OCI-LY1 (cell line): ENCODE measurements around the gene CCDC63.

Source experiments
- EZH2 ChIP-seq: fragments of 200-600 bp; sonication (generic), shearing (Covaris generic); IDR thresholded peaks from 2 replicates; pipeline ENCODE4 v1.8.0; 2017; ENCODE audit warnings: borderline replicate concordance, mixed run types, mild to moderate bottlenecking, antibody characterized with exemption, low read length, moderate library complexity, mixed read lengths
- TF ChIP-seq, protein P1 (sequence below): fragments of 200-600 bp; sonication (generic), shearing (Covaris generic); IDR thresholded peaks from 2 replicates; pipeline ENCODE4 v1.5.1; 2017; ENCODE audit warnings: mild to moderate bottlenecking, antibody characterized with exemption, low read length, moderate library complexity, mixed read lengths

DNA sequence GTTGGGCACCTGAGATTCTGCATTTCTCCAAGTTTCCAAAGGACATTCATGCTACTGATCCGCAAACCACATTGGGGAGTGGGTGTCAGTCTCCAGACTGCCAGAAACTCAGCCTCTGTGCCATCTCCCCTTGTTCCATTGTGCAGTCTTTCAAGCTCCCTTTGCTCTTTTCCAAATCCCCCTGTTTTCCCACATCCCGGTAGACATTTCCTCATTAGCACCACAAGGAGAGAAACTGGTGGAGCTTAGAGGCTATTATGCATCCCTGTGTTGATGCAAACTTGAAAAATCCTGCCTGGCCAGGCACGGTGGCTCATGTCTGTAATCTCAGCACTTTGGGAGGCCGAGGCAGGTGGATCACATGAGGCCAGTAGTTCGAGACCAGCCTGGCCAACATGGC, 10.7 kb downstream of the CCDC63 start:
- TF ChIP-seq, protein P1, sequence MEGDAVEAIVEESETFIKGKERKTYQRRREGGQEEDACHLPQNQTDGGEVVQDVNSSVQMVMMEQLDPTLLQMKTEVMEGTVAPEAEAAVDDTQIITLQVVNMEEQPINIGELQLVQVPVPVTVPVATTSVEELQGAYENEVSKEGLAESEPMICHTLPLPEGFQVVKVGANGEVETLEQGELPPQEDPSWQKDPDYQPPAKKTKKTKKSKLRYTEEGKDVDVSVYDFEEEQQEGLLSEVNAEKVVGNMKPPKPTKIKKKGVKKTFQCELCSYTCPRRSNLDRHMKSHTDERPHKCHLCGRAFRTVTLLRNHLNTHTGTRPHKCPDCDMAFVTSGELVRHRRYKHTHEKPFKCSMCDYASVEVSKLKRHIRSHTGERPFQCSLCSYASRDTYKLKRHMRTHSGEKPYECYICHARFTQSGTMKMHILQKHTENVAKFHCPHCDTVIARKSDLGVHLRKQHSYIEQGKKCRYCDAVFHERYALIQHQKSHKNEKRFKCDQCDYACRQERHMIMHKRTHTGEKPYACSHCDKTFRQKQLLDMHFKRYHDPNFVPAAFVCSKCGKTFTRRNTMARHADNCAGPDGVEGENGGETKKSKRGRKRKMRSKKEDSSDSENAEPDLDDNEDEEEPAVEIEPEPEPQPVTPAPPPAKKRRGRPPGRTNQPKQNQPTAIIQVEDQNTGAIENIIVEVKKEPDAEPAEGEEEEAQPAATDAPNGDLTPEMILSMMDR: no peak
- TF ChIP-seq EZH2: no peak
